ENCODE data around the gene PHF21A.

Gene PHF21A

GRCh38 chr11:46107780-46108179 is 13.5 kb downstream of the PHF21A start:
- TF ChIP-seq CTCF (IDR thresholded peaks at IDR 0.05) = no peak

GRCh38 chr11:46107408-46107718 is 13.9 kb downstream of the PHF21A start:
- H3K9me3 ChIP-seq = no peaks in the 10 kb centered on the region
- H3K4me3 ChIP-seq (ENCODE audit: low read depth in 1 of 2, low read length in 1 of 2) = no peak overlapping the region
- H3K27ac ChIP-seq = no peak overlapping the region
- no peaks in the 10 kb centered on the region for H3K27me3 ChIP-seq
- no peak for TF ChIP-seq CTCF (IDR thresholded peaks at IDR 0.05)
- H3K36me3 ChIP-seq = no peaks in the 10 kb centered on the region
- peaks cover 18 to 29% of the 10 kb centered on the region in 2 experiments for H3K4me1 ChIP-seq (ENCODE audit: control insufficient read depth in 1 of 2, insufficient read depth in 1 of 2, low read depth in 1 of 2, low read length in 1 of 2)

More at GRCh38 chr11:46107780-46108179, 13.5 kb downstream of the PHF21A start:
- Histone ChIP-seq H3K4me1 (ENCODE audit: control insufficient read depth in 1 of 2, insufficient read depth in 1 of 2, low read depth in 1 of 2, low read length in 1 of 2) (peaks cover 18 to 32% of the 10 kb centered on the region in 2 experiments), H3K9me3 (no peaks in the 10 kb centered on the region), H3K36me3 (no peaks in the 10 kb centered on the region), H3K27me3 (no peaks in the 10 kb centered on the region), H3K4me3 (ENCODE audit: low read depth in 1 of 2, low read length in 1 of 2) (no peak overlapping the region), H3K27ac (no peak overlapping the region)

GRCh38 chr11:46106530-46107407 is 14.5 kb downstream of the PHF21A start:
- H3K4me1 ChIP-seq (ENCODE audit: control insufficient read depth in 1 of 2, insufficient read depth in 1 of 2, low read depth in 1 of 2, low read length in 1 of 2) = peaks cover 18 to 29% of the 10 kb centered on the region in 2 experiments
- H3K36me3 ChIP-seq = no peaks in the 10 kb centered on the region
- no peaks in the 10 kb centered on the region for H3K9me3 ChIP-seq
- no peaks in the 10 kb centered on the region for H3K27me3 ChIP-seq
- no peak overlapping the region for H3K4me3 ChIP-seq (ENCODE audit: low read depth in 1 of 2, low read length in 1 of 2)
- peak overlapping the region; percentile 63 for H3K27ac ChIP-seq
- TF ChIP-seq CTCF (IDR thresholded peaks at IDR 0.05) = no peak

- Histone ChIP-seq H3K4me1 (ENCODE audit: control insufficient read depth in 1 of 2, insufficient read depth in 1 of 2, low read depth in 1 of 2, low read length in 1 of 2) (peaks cover 18 to 29% of the 10 kb centered on the region in 2 experiments), H3K4me3 (ENCODE audit: low read depth in 1 of 2, low read length in 1 of 2) (no peak overlapping the region), H3K27ac (peak overlapping the region; percentile 63), H3K27me3 (no peaks in the 10 kb centered on the region), H3K36me3 (no peaks in the 10 kb centered on the region), H3K9me3 (no peaks in the 10 kb centered on the region)
- TF ChIP-seq CTCF (IDR thresholded peaks at IDR 0.05) = no peak
Measured at GRCh38 chr11:46105926-46106325, 15.3 kb downstream of the PHF21A start.

GRCh38 chr11:46105134-46105628 is 16.1 kb downstream of the PHF21A start:
- Histone ChIP-seq H3K4me1 (ENCODE audit: control insufficient read depth in 1 of 2, insufficient read depth in 1 of 2, low read depth in 1 of 2, low read length in 1 of 2) (peaks cover 18 to 36% of the 10 kb centered on the region in 2 experiments), H3K4me3 (ENCODE audit: low read depth in 1 of 2, low read length in 1 of 2) (no peak overlapping the region), H3K27me3 (no peaks in the 10 kb centered on the region), H3K27ac (peak overlapping the region; percentile 63), H3K9me3 (no peaks in the 10 kb centered on the region), H3K36me3 (no peaks in the 10 kb centered on the region)
- no peak for TF ChIP-seq CTCF (IDR thresholded peaks at IDR 0.05)

Measured in neutrophil (primary cell).